HepG2 (cell line): ENCODE data around the gene ARHGAP35. TPM values are rescaled to one million over a fixed set of nuclear protein-coding genes. Genes with fewer than 3 reads are reported as not detected.

Experiments used
- CCDC6 ChIP-seq: sonication (generic); formaldehyde crosslinking; IDR thresholded peaks from 2 replicates; pipeline ENCODE4 v1.8.1; 2022; ENCODE audit warnings: mild to moderate bottlenecking, missing genetic modification reagents, moderate library complexity
- FOSL1 ChIP-seq: sonication (generic); formaldehyde crosslinking; IDR thresholded peaks from 2 replicates; pipeline ENCODE4 v1.9.0; 2021; ENCODE audit warnings: missing genetic modification reagents, borderline replicate concordance
- JUNB ChIP-seq: sonication (generic); formaldehyde crosslinking; IDR thresholded peaks from 2 replicates; pipeline ENCODE4 v1.8.0; 2022; ENCODE audit warnings: missing genetic modification reagents, mild to moderate bottlenecking, borderline replicate concordance
- KDM5A ChIP-seq: fragments of 200-600 bp; sonication (generic); IDR thresholded peaks from 2 replicates; pipeline ENCODE4 v1.7.0; 2018; ENCODE audit warnings: antibody characterized with exemption, mild to moderate bottlenecking, low read length, borderline replicate concordance
- MAFK ChIP-seq, 2 experiments: IDR thresholded peaks in 1 of 2; conservative IDR thresholded peaks in 1 of 2; 2 replicates each; pipeline ENCODE4 v1.6.1; 2011; ENCODE audit warnings: improper control_type of control experiment in 2 of 2, low read length in 2 of 2
- MLLT10 ChIP-seq: sonication (generic); formaldehyde crosslinking; IDR thresholded peaks from 2 replicates; pipeline ENCODE4 v1.4.0; 2020; ENCODE audit warnings: missing genetic modification reagents
- ONECUT2 ChIP-seq: sonication (generic); formaldehyde crosslinking; IDR thresholded peaks from 2 replicates; pipeline ENCODE4 v1.4.0; 2020; ENCODE audit warnings: missing genetic modification reagents
- RCOR2 ChIP-seq: IDR thresholded peaks from 2 replicates; pipeline ENCODE4 v1.6.1; 2016; ENCODE audit warnings: missing biosample characterization, missing genetic modification reagents
- REXO4 ChIP-seq: sonication (generic); formaldehyde crosslinking; IDR thresholded peaks from 2 replicates; pipeline ENCODE4 v1.8.0; 2022; ENCODE audit warnings: missing genetic modification reagents, mild to moderate bottlenecking, borderline replicate concordance
- SP140L ChIP-seq: sonication (generic); formaldehyde crosslinking; IDR thresholded peaks from 2 replicates; pipeline ENCODE4 v1.4.0; 2020; ENCODE audit warnings: missing genetic modification reagents, borderline replicate concordance
- TGIF2 ChIP-seq: IDR thresholded peaks from 2 replicates; pipeline ENCODE4 v1.6.1; 2016; ENCODE audit warnings: control low read depth, missing compliant biosample characterization
- TSC22D2 ChIP-seq: sonication (generic); formaldehyde crosslinking; IDR thresholded peaks from 2 replicates; pipeline ENCODE4 v1.5.1; 2020; ENCODE audit warnings: missing genetic modification reagents, mild to moderate bottlenecking, borderline replicate concordance
- YEATS2 ChIP-seq: sonication (generic); formaldehyde crosslinking; IDR thresholded peaks from 2 replicates; pipeline ENCODE4 v1.4.0; 2020; ENCODE audit warnings: missing genetic modification reagents, borderline replicate concordance
- ZFP82 ChIP-seq: sonication (generic); formaldehyde crosslinking; IDR thresholded peaks from 2 replicates; pipeline ENCODE4 v1.5.1; 2020; ENCODE audit warnings: mild to moderate bottlenecking, missing genetic modification reagents, borderline replicate concordance
- ZNF205 ChIP-seq: IDR thresholded peaks from 2 replicates; pipeline ENCODE4 v1.6.1; 2018; ENCODE audit warnings: missing biosample characterization, missing genetic modification reagents
- ZNF232 ChIP-seq: sonication (generic); formaldehyde crosslinking; IDR thresholded peaks from 2 replicates; pipeline ENCODE4 v1.4.0; 2020; ENCODE audit warnings: missing genetic modification reagents, borderline replicate concordance
- ZNF256 ChIP-seq: sonication (generic); formaldehyde crosslinking; conservative IDR thresholded peaks from 2 replicates; pipeline ENCODE4 v1.4.0; 2020; ENCODE audit warnings: missing genetic modification reagents
- ZNF260 ChIP-seq: sonication (generic); formaldehyde crosslinking; IDR thresholded peaks from 2 replicates; pipeline ENCODE4 v1.4.0; 2020; ENCODE audit warnings: missing genetic modification reagents, low read depth, mild to moderate bottlenecking, borderline replicate concordance
- ZNF3 ChIP-seq: IDR thresholded peaks from 2 replicates; pipeline ENCODE4 v1.7.0; 2017; ENCODE audit warnings: inconsistent platforms
- ZNF331 ChIP-seq: sonication (generic); formaldehyde crosslinking; IDR thresholded peaks from 2 replicates; pipeline ENCODE4 v1.4.0; 2020; ENCODE audit warnings: missing genetic modification reagents
- ZNF335 ChIP-seq: sonication (generic); formaldehyde crosslinking; IDR thresholded peaks from 2 replicates; pipeline ENCODE4 v1.4.0; 2020; ENCODE audit warnings: missing genetic modification reagents
- ZNF557 ChIP-seq: sonication (generic); formaldehyde crosslinking; IDR thresholded peaks from 2 replicates; pipeline ENCODE4 v1.4.0; 2020; ENCODE audit warnings: missing genetic modification reagents
- ZNF607 ChIP-seq: sonication (generic); formaldehyde crosslinking; IDR thresholded peaks from 2 replicates; pipeline ENCODE4 v1.5.1; 2020; ENCODE audit warnings: missing genetic modification reagents, mild to moderate bottlenecking, borderline replicate concordance
- ZNF616 ChIP-seq: sonication (generic); formaldehyde crosslinking; IDR thresholded peaks from 2 replicates; pipeline ENCODE4 v1.5.0; 2020; ENCODE audit warnings: low read depth, mild to moderate bottlenecking, missing genetic modification reagents
- ZNF746 ChIP-seq: sonication (generic); formaldehyde crosslinking; IDR thresholded peaks from 2 replicates; pipeline ENCODE4 v1.8.0; 2022; ENCODE audit warnings: mild to moderate bottlenecking, missing genetic modification reagents
- polyA plus RNA-seq, 8 experiments: library from polyadenylated mRNA; depleted of rRNA in 3 of 8; stranded (reverse) in 7 of 8; unstranded in 1 of 8; fragments of >200 nt; fragmentation: Illumina TruSeq in 4 of 8; extraction: Trizol in 4 of 8; gene quantifications; 2 replicates each; pipeline versions ENCODE4 v1.2.1 to v1.2.3, GENCODE V29; 2011 to 2016; ENCODE audit warnings: low read depth in 4 of 8, missing spikeins in 1 of 8, mixed read lengths in 1 of 8; ENCODE audit not compliant: insufficient read depth in 1 of 8
- total RNA-seq, 5 experiments: library from RNA; depleted of rRNA; stranded (reverse); fragments of >200 nt; fragmentation: Illumina TruSeq; extraction: Trizol; gene quantifications; 2 replicates each; pipeline ENCODE4 v1.2.3, GENCODE V29; 2016; ENCODE audit warnings: low read depth in 1 of 5
- TF ChIP-seq, protein P1 (sequence below): sonication (generic); formaldehyde crosslinking; IDR thresholded peaks from 2 replicates; pipeline ENCODE4 v1.5.1; 2020; ENCODE audit warnings: missing genetic modification reagents, mild to moderate bottlenecking, borderline replicate concordance
- TF ChIP-seq, protein P2 (sequence below): sonication (generic); formaldehyde crosslinking; IDR thresholded peaks from 2 replicates; pipeline ENCODE4 v1.9.0; 2021; ENCODE audit warnings: missing genetic modification reagents, mild to moderate bottlenecking, borderline replicate concordance

ARHGAP35 gene
- total and polyA plus RNA-seq, 2 of the 13 experiments (the other 11 are each of a cell fraction or from before 2014, with no cell fraction given), result 30.1 to 30.2 TPM

DNA sequence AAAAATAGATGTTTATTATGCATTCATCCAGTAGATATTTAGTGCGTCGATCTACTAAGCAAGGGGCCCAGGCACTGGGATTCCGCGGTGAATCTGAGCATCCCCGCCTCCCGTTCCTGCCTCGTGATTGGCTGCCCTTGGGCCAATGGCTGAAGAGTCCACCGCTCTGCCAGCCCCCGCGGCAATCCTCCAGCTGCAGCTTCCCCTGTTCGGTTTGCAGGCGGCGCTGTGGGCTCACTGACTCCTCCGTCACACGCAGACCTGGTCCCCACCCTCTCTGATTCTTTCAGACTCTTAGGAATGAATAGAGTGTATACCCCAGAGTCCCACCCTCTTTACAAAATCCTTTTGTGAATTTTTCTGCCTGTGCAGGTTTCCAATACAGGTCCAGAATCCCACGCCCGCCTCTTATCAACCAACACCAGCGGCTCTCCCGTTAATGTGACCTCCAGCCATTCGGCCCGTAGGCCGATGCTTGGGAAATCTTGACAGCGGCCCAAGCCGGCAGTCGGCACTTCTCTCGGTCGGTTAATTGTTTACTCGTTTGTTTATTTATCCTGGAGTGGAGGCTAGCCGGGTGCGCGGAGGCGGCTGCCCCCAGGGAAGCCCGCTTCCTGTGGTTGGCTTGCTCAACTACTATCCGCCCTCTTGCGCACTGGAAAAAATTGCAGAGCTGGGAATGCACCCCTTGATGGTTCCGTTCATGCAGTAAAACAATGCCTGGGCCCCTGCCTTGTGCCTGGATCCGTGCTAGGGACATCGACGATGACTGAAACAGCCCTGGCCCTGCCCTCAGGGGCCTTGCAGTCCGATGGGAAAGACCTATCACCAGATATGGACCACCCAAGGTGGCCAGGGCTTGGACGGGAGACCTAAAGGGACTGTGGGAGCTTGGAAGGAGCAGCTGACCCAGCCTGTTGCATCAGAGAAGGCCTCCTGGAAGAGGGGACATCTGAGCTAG, 4.5 kb upstream of the ARHGAP35 start (continued):
- TF ChIP-seq, protein P1, sequence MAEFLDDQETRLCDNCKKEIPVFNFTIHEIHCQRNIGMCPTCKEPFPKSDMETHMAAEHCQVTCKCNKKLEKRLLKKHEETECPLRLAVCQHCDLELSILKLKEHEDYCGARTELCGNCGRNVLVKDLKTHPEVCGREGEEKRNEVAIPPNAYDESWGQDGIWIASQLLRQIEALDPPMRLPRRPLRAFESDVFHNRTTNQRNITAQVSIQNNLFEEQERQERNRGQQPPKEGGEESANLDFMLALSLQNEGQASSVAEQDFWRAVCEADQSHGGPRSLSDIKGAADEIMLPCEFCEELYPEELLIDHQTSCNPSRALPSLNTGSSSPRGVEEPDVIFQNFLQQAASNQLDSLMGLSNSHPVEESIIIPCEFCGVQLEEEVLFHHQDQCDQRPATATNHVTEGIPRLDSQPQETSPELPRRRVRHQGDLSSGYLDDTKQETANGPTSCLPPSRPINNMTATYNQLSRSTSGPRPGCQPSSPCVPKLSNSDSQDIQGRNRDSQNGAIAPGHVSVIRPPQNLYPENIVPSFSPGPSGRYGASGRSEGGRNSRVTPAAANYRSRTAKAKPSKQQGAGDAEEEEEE, result no peak
- TF ChIP-seq ZNF260 (CRISPR knock-in tag) (no peak), MAFK (conservative IDR thresholded peaks at IDR 0.05 in 1 of 2, IDR thresholded peaks at IDR 0.05 in 1 of 2; ENCODE audit: low read length in 2 of 2) (no peak), KDM5A (peak; percentile 66; the same call in 1 of the 2 replicates), ZNF205 (CRISPR knock-in tag) (0 out of 2 replicates have a peak, but pooled peaks have one; percentile 37), ZNF331 (CRISPR knock-in tag) (peak; percentile 73), ZNF607 (CRISPR knock-in tag) (peak; percentile 2; the same call in 1 of the 2 replicates), ZNF557 (CRISPR knock-in tag) (no peak), ZNF616 (CRISPR knock-in tag) (no peak), MLLT10 (CRISPR knock-in tag) (no peak), SP140L (CRISPR knock-in tag) (no peak), REXO4 (no peak), YEATS2 (CRISPR knock-in tag) (peak; percentile 61; the same call in 1 of the 2 replicates), ZNF232 (CRISPR knock-in tag) (no peak), RCOR2 (CRISPR knock-in tag) (peak; percentile 61; the same call in 1 of the 2 replicates), FOSL1 (CRISPR knock-in tag) (no peak), ZNF3 (CRISPR knock-in tag) (no peak), ZFP82 (CRISPR knock-in tag) (0 out of 2 replicates have a peak, but pooled peaks have one; percentile 40), ONECUT2 (CRISPR knock-in tag) (no peak), TGIF2 (no peak), ZNF335 (CRISPR knock-in tag) (peak; percentile 61; the same call in 1 of the 2 replicates), ZNF746 (CRISPR knock-in tag) (0 out of 2 replicates have a peak, but pooled peaks have one; percentile 13), CCDC6 (CRISPR knock-in tag) (peak; percentile 28; the same call in 1 of the 2 replicates), JUNB (CRISPR knock-in tag) (no peak), TSC22D2 (no peak), ZNF256 (CRISPR knock-in tag) (no peak)
- TF ChIP-seq, protein P2, sequence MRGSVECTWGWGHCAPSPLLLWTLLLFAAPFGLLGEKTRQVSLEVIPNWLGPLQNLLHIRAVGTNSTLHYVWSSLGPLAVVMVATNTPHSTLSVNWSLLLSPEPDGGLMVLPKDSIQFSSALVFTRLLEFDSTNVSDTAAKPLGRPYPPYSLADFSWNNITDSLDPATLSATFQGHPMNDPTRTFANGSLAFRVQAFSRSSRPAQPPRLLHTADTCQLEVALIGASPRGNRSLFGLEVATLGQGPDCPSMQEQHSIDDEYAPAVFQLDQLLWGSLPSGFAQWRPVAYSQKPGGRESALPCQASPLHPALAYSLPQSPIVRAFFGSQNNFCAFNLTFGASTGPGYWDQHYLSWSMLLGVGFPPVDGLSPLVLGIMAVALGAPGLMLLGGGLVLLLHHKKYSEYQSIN (CRISPR knock-in tag), result no peak
